Activated CD4-positive, CD25-positive, alpha-beta regulatory T cell treated with anti-CD3 and anti-CD28 coated beads, Interleukin-2, amount 50 U/mL, for 72 hours (primary cell): Measurements from ENCODE around the gene TSEN2.

Source experiments
- DNase-seq: peaks from one replicate; pipeline ENCODE4 v3.0.0; 2021

TSEN2 gene

GRCh38 chr3:12557473-12558100 is 73.3 kb downstream of the TSEN2 start:
- no peak for DNase-seq

- no peak for DNase-seq
Measured at GRCh38 chr3:12558706-12559105, 74.4 kb downstream of the TSEN2 start.

- DNase-seq: no peak
Measured at GRCh38 chr3:12559520-12559919, 75.2 kb downstream of the TSEN2 start.

GRCh38 chr3:12560505-12561190 is 76.4 kb downstream of the TSEN2 start:
- no peak for DNase-seq

GRCh38 chr3:12561397-12561796 is 77.1 kb downstream of the TSEN2 start:
- DNase-seq: no peak

- DNase-seq: no peak
Measured at GRCh38 chr3:12562451-12562850, 78.2 kb downstream of the TSEN2 start.

- DNase-seq: no peak
Measured at GRCh38 chr3:12566976-12567375, 82.7 kb downstream of the TSEN2 start.

- DNase-seq: no peak
Measured at GRCh38 chr3:12568747-12569146, 84.5 kb downstream of the TSEN2 start.

- no peak for DNase-seq
Measured at GRCh38 chr3:12569836-12570235, 85.6 kb downstream of the TSEN2 start.

- no peak for DNase-seq
Measured at GRCh38 chr3:12571986-12572385, 87.7 kb downstream of the TSEN2 start.

- no peak for DNase-seq
Measured at GRCh38 chr3:12574131-12574530, 89.9 kb downstream of the TSEN2 start.

GRCh38 chr3:12574661-12575060 is 90.4 kb downstream of the TSEN2 start:
- DNase-seq: no peak

- no peak for DNase-seq
Measured at GRCh38 chr3:12577379-12577778, 93.1 kb downstream of the TSEN2 start.

- no peak for DNase-seq
Measured at GRCh38 chr3:12578742-12579141, 94.5 kb downstream of the TSEN2 start.

- DNase-seq: no peak
Measured at GRCh38 chr3:12579456-12579855, 95.2 kb downstream of the TSEN2 start.

GRCh38 chr3:12579905-12580304 is 95.6 kb downstream of the TSEN2 start:
- DNase-seq: no peak

GRCh38 chr3:12582730-12583129 is 98.5 kb downstream of the TSEN2 start:
- no peak for DNase-seq
